BE2C (cell line): ENCODE results near the gene ENPP6. TPM values are rescaled to one million over a fixed set of nuclear protein-coding genes. Genes with fewer than 3 reads are reported as not detected.
A peak's percentile ranks its signal among the peaks of the same experiment; 100 is the strongest.

Experiments
- DNase-seq: peaks from one replicate; pipeline ENCODE4 v3.0.0-alpha.2; 2020
- H3K27me3 ChIP-seq: fragments of 250-450 bp; sonication (Bioruptor Pico); 2 replicates; pipeline ENCODE4 v1.5.1; 2020; ENCODE audit warnings: mild to moderate bottlenecking
- H3K36me3 ChIP-seq: fragments of 250-450 bp; sonication (Bioruptor Pico); 2 replicates; pipeline ENCODE4 v1.5.1; 2020; ENCODE audit warnings: mild to moderate bottlenecking
- H3K4me1 ChIP-seq: fragments of 250-450 bp; sonication (Bioruptor Pico); 2 replicates; pipeline ENCODE4 v1.5.1; 2020
- H3K4me3 ChIP-seq: 2 replicates; pipeline ENCODE4 v1.5.1; 2011; ENCODE audit warnings: low read depth, low read length
- H3K9me3 ChIP-seq: fragments of 250-450 bp; sonication (Bioruptor Pico); 2 replicates; pipeline ENCODE4 v1.5.1; 2020
- CTCF ChIP-seq: IDR thresholded peaks from 2 replicates; pipeline ENCODE4 v1.5.1; 2012; ENCODE audit warnings: mild to moderate bottlenecking, low read depth, low read length
- polyA plus RNA-seq: library from polyadenylated mRNA; unstranded; fragments of >200 nt; gene quantifications from one replicate; pipeline ENCODE4 v1.2.1, GENCODE V29; 2012; ENCODE audit warnings: low read depth, missing spikeins; ENCODE audit not compliant: insufficient read length, insufficient read depth

The ENPP6 gene
- 0.45 TPM for polyA plus RNA-seq

GRCh38 chr4:184217634-184218033 lies at the start of gene ENPP6:
Gene ENPP6 (minus strand): TSS chr4:184217873. CDS start chr4:184217819, 54 bp downstream.
- no peak for TF ChIP-seq CTCF
- Histone ChIP-seq H3K9me3 (no peaks in the 10 kb centered on the region; the same call in 1 of the 2 replicates), H3K36me3 (no peaks in the 10 kb centered on the region), H3K27me3 (no peaks in the 10 kb centered on the region), H3K4me1 (peaks cover 2% of the 10 kb centered on the region; the same call in 1 of the 2 replicates), H3K4me3 (no peak within 1 kb of the TSS)
- no peak for DNase-seq

GRCh38 chr4:184267206-184267608 lies 49.5 kb upstream of the ENPP6 start:
- Histone ChIP-seq H3K27me3 (no peaks in the 10 kb centered on the region), H3K36me3 (no peaks in the 10 kb centered on the region), H3K4me3 (peak overlapping the region; percentile 65), H3K4me1 (no peaks in the 10 kb centered on the region), H3K9me3 (no peaks in the 10 kb centered on the region)
- DNase-seq: no peak
- TF ChIP-seq CTCF: no peak

- no peak for DNase-seq
- no peak for TF ChIP-seq CTCF
- Histone ChIP-seq H3K4me3 (no peak overlapping the region), H3K36me3 (no peaks in the 10 kb centered on the region), H3K4me1 (no peaks in the 10 kb centered on the region), H3K27me3 (no peaks in the 10 kb centered on the region), H3K9me3 (no peaks in the 10 kb centered on the region)
These were observed 48.1 kb upstream of the ENPP6 start for GRCh38 chr4:184265546-184266351.

GRCh38 chr4:184263910-184264732 lies 46.4 kb upstream of the ENPP6 start:
- no peaks in the 10 kb centered on the region for H3K27me3 ChIP-seq
- H3K4me1 ChIP-seq: no peaks in the 10 kb centered on the region
- H3K9me3 ChIP-seq: no peaks in the 10 kb centered on the region
- peak overlapping the region; percentile 47 for H3K4me3 ChIP-seq
- TF ChIP-seq CTCF: peak; percentile 81
- no peaks in the 10 kb centered on the region for H3K36me3 ChIP-seq
- DNase-seq: peak; percentile 93

- DNase-seq: no peak
- H3K4me3 ChIP-seq: no peak overlapping the region
- H3K4me1 ChIP-seq: no peaks in the 10 kb centered on the region
- H3K36me3 ChIP-seq: no peaks in the 10 kb centered on the region
- no peaks in the 10 kb centered on the region for H3K9me3 ChIP-seq
- H3K27me3 ChIP-seq: no peaks in the 10 kb centered on the region
- TF ChIP-seq CTCF: no peak
These were observed 45.8 kb upstream of the ENPP6 start for GRCh38 chr4:184263461-184263860.
